Measurements from ENCODE around the gene ADAMTS12.
"Not testable (repeated sequence)": the region's sequence is repeated elsewhere in the genome, so short reads cannot be mapped to it uniquely, and the experiment has no call there.

ADAMTS12 gene

GRCh38 chr5:33929925-33930690 is 38.3 kb upstream of the ADAMTS12 start:
- no peak overlapping the region for H3K4me3 ChIP-seq (ENCODE audit: low read depth, low read length)
- TF ChIP-seq CTCF (IDR thresholded peaks at IDR 0.05; ENCODE audit: low read depth, low read length): no peak

- TF ChIP-seq CTCF (IDR thresholded peaks at IDR 0.05; ENCODE audit: low read depth, low read length): no peak
- no peak overlapping the region for H3K4me3 ChIP-seq (ENCODE audit: low read depth, low read length)
These were observed 36.5 kb upstream of the ADAMTS12 start for GRCh38 chr5:33928283-33928682.

GRCh38 chr5:33927685-33928084 is 35.9 kb upstream of the ADAMTS12 start:
- H3K4me3 ChIP-seq (ENCODE audit: low read depth, low read length): no peak overlapping the region
- TF ChIP-seq CTCF (IDR thresholded peaks at IDR 0.05; ENCODE audit: low read depth, low read length): no peak

- TF ChIP-seq CTCF (IDR thresholded peaks at IDR 0.05; ENCODE audit: low read depth, low read length): no peak
- no peak overlapping the region for H3K4me3 ChIP-seq (ENCODE audit: low read depth, low read length)
These were observed 33.5 kb upstream of the ADAMTS12 start for GRCh38 chr5:33925278-33925677.

- no peak for TF ChIP-seq CTCF (IDR thresholded peaks at IDR 0.05; ENCODE audit: low read depth, low read length)
- H3K4me3 ChIP-seq (ENCODE audit: low read depth, low read length): no peak overlapping the region
These were observed 29.2 kb upstream of the ADAMTS12 start for GRCh38 chr5:33921002-33921401.

- H3K4me3 ChIP-seq (ENCODE audit: low read depth, low read length): not testable (repeated sequence)
These were observed 23.1 kb upstream of the ADAMTS12 start for GRCh38 chr5:33914844-33915243.

GRCh38 chr5:33906248-33906647 is 14.5 kb upstream of the ADAMTS12 start:
- H3K4me3 ChIP-seq (ENCODE audit: low read depth, low read length): not testable (repeated sequence)

- H3K4me3 ChIP-seq (ENCODE audit: low read depth, low read length): no peak overlapping the region
- no peak for TF ChIP-seq CTCF (IDR thresholded peaks at IDR 0.05; ENCODE audit: low read depth, low read length)
These were observed 13.6 kb upstream of the ADAMTS12 start for GRCh38 chr5:33905381-33905780.
